Adipose tissue (tissue), 3 donors: Measurements from ENCODE around the gene MAF. TPM values are rescaled to one million over a fixed set of nuclear protein-coding genes. Genes with fewer than 3 reads are reported as not detected.

Source experiments
- H3K27ac ChIP-seq: one replicate; pipeline ENCODE4 v1.5.1; 2013; ENCODE audit warnings: low read depth, low read length
- WGBS, 3 donors: extraction: QIAGEN DNeasy Blood & Tissue Kit; methylation state at CpG; one replicate each; pipeline ENCODE4 v1.1.7; 2013; 5-methylcytosine and 5-hydroxymethylcytosine counted together
- polyA plus RNA-seq, 3 donors: library from polyadenylated mRNA; stranded (reverse); fragments of 200-250 nt; gene quantifications; one replicate each; pipeline ENCODE4 v1.2.3, GENCODE V29; 2013
- donor health status: healthy with polysubstance abuse.
- donor health status: Bipolar disorder and iron deficiency.
- donor health status: healthy.

MAF gene
- polyA plus RNA-seq, 3 donors = 2.5 to 30.0 (median 11.7) TPM

DNA sequence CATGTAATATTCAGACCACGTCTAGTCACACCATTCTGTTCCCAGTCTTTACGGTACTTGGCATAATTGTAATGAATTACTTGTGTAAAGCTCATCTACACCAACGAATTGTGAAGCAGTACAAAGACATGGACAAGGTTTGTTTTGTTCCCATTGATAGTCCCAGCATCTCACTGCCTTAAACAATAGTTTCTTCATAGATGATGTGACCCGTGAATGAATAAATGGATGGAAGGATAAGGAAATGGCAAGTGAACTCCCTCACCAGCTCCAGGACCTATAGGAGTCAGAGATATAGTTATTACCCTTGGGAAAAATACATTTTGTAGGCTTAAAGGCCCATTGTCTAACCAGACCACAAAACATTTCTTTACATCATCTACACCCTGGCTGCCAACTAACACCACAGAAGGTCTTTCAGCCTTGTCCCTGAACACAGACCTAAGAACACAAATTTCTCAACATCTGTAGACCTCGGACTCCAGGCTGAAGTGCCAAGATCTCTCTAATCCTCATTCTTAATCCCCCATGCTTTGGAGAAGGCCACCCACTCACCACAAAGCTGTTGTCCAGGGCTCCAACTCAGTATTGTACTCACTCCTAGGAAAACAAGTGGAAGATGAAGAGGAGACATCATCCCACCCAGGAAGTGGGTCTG, 38.2 kb downstream of the MAF start:
- H3K27ac ChIP-seq = no peak overlapping the region
- WGBS, 3 donors = 85 to 90% (median 88%) methylated on average over 5 of the region's 5 CpGs

DNA sequence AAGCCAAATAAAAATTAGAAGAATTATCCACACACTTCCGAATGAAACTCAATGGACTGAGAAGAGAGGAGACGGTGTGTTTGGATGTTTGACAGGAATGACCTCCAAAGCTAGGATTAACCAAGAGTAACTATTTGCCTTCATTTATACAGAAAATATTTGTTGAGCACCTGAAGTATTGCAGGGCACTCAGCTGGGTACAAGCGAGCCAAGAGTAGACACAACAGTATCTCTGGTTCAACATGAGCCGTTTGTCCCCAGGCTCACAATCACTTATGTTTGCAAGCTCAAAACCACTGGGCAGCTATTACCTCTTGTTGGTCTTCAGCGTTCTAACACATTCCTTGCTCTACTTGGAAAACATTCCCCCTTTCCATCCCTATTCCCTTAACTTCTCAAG, 38.8 kb downstream of the MAF start:
- H3K27ac ChIP-seq = no peak overlapping the region
- WGBS, 3 donors = 72 to 92% (median 89%) methylated on average over 5 of the region's 5 CpGs

DNA sequence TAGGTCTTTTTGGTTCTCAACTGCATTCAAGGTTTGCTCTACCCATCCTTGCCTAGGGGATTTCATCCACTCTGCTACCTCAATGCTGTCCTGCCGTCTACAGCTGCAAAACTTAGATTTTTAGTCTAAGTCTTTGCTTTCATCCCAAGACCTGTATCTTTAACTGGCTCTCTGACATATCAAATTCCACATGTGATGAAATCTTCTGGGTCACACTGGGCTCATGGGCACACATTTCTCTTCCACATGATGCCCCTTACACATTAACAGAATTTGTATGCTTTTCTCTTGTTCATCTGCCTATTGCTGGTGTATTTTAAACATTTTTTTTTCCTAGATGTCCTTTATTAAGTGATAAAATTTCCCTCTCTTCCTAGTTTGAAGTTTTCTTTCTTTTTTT, 39.6 kb downstream of the MAF start:
- H3K27ac ChIP-seq = no peak overlapping the region
- 78 to 84% (median 84%) methylated on average over 1 of the region's 1 CpG for WGBS, 3 donors

DNA sequence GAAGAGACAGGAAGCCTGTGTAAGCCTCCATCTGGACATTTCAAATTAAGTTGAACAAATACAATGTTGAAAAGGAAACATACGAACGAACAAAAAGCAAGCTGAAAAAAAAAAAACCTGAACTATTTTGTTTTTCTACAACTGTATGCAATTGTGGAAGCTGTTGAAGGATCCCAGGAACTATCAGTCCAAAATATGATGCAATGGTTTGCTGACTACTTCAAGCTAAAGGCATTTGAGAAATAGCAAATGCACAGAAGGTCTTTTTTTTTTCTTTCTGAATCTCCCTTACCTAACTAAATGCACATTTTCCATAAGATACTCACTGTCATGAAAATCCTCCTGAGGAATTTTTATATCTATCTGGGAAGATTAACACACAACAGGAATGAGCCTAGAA, 40.2 kb downstream of the MAF start:
- 49 to 60% (median 60%) methylated on average over 2 of the region's 2 CpGs for WGBS, 3 donors
- H3K27ac ChIP-seq = no peak overlapping the region

DNA sequence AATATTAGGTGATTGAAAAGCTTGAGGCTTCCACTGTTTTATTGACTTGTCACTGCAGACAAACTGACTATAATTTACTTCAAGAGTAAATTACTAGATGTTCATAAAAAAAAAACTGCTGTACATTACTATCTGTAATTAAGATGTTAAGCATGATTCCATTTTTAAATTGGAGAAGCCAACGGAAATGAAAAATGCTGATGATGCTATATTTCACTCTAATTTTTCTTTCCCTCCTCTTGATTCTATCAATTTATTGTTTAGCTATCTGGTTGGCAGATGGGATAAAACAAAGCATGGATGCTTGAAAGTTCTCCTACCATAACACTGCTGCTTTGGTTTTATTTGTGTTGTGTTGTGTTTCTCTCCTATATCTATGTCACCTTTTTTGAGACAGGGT, 41.0 kb downstream of the MAF start:
- WGBS, 3 donors = 44 to 81% (median 51%) methylated on average over 1 of the region's 1 CpG
- no peak overlapping the region for H3K27ac ChIP-seq

DNA sequence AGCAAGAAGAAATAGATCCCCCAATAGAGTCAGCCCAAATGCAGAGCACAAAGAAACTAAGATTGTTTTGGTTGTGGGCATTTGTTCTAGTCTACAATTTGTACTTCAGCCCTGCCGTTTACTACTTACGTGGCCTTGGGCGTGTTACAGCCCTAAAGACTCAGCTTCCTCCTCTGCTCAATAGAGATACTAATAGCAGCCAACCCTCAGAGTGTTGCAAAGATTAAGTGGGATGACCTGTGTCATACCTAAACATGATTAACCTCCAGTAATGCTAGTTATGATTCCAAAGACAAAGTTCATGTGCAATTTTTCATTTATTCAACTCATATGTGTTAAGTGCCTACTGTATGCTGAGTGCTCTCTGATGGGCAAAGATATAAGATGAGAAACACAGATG, 43.1 kb downstream of the MAF start:
- H3K27ac ChIP-seq = no peak overlapping the region
- 52 to 57% (median 57%) methylated on average over 3 of the region's 3 CpGs for WGBS, 3 donors

DNA sequence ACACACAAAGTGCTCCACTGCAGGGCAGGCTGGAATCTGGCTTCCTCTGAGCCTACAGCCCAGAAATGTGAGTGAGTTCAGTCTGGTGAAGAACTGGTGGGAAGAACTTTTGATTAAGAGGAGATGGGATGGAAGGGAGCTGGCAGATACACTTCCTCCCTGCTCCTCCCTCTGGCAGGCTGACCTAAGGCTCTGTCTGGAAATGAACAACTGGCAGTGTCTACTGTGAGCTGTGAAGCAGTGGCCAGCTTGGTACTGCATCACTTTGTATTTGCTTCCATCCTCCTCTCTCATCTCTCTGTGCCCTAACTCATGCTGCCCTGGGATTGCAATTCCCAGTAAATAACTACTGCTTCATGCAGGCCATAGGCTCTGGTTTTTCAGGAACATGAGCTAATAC, 45.6 kb downstream of the MAF start:
- no peak overlapping the region for H3K27ac ChIP-seq

DNA sequence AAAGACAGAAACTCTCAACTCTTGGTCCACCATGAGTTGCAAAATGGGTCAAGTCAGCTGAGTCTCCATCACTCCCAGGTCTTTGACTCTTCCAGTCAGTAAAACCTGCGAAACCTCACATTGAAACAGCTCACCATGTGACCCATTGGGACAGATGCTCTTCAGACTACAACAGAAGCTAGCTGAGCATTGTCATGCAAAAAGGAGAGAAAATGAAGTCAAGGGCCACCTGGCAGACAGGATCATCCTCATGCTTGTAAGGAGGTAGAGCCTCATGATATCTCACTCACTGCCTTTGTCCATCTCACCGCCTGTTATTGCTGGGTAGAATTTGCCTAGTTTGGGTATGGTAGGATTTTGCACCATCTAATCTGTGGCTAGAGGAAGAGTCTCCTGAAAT, 50.2 kb downstream of the MAF start:
- H3K27ac ChIP-seq = no peak overlapping the region
- WGBS, 3 donors = 95 to 98% (median 97%) methylated on average over 2 of the region's 2 CpGs

DNA sequence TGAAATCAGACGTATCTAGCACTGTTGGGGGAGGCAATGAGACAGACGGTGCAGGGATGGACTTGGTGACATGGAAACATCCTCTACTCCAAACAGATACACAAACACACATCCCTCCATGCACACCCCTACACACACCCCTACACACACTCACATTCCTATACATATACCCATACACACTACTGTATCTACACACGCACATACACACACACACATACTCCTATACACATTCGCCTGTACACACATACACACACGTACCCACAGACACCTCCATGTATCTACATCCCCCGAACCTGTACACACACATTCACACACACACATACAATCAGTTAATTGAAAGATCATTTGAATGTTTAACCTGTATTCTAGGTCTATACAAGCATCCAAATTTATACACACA, 53.5 kb downstream of the MAF start:
- WGBS, 3 donors = 77 to 89% (median 88%) methylated on average over 6 of the region's 6 CpGs
- no peak overlapping the region for H3K27ac ChIP-seq
